Measurements from ENCODE around the gene PRKCA.

Gene PRKCA

DNA sequence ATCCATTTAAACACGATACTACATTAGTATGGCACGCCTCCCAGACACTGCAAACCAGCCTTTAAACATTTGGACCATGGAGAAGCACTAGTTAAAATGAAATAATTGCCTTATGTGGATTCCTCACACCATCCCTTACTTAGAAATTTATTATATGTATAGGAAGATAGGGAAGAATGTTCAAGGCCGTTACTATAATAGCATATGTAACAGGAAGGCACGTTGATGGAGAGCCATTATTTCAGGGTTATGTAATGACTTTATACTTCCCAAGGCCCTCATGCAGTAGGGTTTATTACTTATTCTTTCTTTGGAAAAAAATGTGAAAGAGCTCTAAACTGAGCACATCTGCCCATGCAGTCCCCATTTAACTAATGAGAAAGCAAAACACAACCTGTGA, 435.9 kb downstream of the PRKCA start:
- no peaks in the 10 kb centered on the region for H4K20me1 ChIP-seq (ENCODE audit: insufficient read depth, low read length, poor library complexity, severe bottlenecking)
- no peak overlapping the region for H3K4me3 ChIP-seq (ENCODE audit: low read length, poor library complexity, severe bottlenecking)
- H3K9me2 ChIP-seq (replicated peaks; ENCODE audit: low read depth, low read length), result no peaks in the 10 kb centered on the region
- no peaks in the 10 kb centered on the region for H3K4me1 ChIP-seq (ENCODE audit: insufficient read depth, low read length, poor library complexity, severe bottlenecking)
- H3K9me3 ChIP-seq (ENCODE audit: insufficient read depth, low read depth, low read length), result no peaks in the 10 kb centered on the region
- no peak overlapping the region for H3K4me2 ChIP-seq (ENCODE audit: low read depth, low read length, poor library complexity, severe bottlenecking)
- H3K9ac ChIP-seq (ENCODE audit: low read depth, low read length, poor library complexity, severe bottlenecking), result no peak overlapping the region
- H2AFZ ChIP-seq (ENCODE audit: low read length), result no peak overlapping the region
- TF ChIP-seq EZH2phosphoT487 (IDR thresholded peaks at IDR 0.05; ENCODE audit: borderline replicate concordance), result no peak
- TF ChIP-seq, protein P1, sequence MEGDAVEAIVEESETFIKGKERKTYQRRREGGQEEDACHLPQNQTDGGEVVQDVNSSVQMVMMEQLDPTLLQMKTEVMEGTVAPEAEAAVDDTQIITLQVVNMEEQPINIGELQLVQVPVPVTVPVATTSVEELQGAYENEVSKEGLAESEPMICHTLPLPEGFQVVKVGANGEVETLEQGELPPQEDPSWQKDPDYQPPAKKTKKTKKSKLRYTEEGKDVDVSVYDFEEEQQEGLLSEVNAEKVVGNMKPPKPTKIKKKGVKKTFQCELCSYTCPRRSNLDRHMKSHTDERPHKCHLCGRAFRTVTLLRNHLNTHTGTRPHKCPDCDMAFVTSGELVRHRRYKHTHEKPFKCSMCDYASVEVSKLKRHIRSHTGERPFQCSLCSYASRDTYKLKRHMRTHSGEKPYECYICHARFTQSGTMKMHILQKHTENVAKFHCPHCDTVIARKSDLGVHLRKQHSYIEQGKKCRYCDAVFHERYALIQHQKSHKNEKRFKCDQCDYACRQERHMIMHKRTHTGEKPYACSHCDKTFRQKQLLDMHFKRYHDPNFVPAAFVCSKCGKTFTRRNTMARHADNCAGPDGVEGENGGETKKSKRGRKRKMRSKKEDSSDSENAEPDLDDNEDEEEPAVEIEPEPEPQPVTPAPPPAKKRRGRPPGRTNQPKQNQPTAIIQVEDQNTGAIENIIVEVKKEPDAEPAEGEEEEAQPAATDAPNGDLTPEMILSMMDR (conservative IDR thresholded peaks at IDR 0.05; ENCODE audit: low read length), result no peak
- no peaks in the 10 kb centered on the region for H3K36me3 ChIP-seq (ENCODE audit: insufficient read depth, low read length)
- no peaks in the 10 kb centered on the region for H3K79me2 ChIP-seq (ENCODE audit: insufficient read depth, low read length)
- H3K27me3 ChIP-seq (ENCODE audit: insufficient read depth, low read length, poor library complexity, severe bottlenecking), result no peaks in the 10 kb centered on the region
- H3F3A ChIP-seq (ENCODE audit: low read depth), result no peaks in the 10 kb centered on the region

DNA sequence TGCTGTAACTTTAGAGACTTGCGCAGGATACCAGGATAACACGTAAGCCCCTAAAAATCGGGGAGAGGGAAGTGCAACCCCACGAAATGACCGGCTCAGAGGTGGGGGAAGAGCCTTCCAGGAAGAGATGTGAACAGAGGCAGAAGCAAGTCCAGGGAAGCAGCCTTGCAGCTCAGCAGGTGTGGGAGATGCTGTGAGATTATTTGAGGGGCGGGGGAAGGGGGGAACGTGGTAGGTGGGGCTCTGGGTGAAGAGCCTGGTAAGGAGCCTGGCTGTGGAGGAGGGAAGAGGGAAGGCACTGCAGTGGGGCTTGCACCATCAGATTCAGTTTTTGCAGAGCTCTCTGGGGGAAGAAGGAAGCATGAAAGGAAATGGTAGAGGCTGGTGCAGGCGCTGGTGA, 437.1 kb downstream of the PRKCA start:
- H3K4me2 ChIP-seq (ENCODE audit: low read depth, low read length, poor library complexity, severe bottlenecking), result no peak overlapping the region
- no peak overlapping the region for H2AFZ ChIP-seq (ENCODE audit: low read length)
- no peak overlapping the region for H3K4me3 ChIP-seq (ENCODE audit: low read length, poor library complexity, severe bottlenecking)
- no peaks in the 10 kb centered on the region for H4K20me1 ChIP-seq (ENCODE audit: insufficient read depth, low read length, poor library complexity, severe bottlenecking)
- H3K79me2 ChIP-seq (ENCODE audit: insufficient read depth, low read length), result no peaks in the 10 kb centered on the region
- H3F3A ChIP-seq (ENCODE audit: low read depth), result no peaks in the 10 kb centered on the region
- no peaks in the 10 kb centered on the region for H3K4me1 ChIP-seq (ENCODE audit: insufficient read depth, low read length, poor library complexity, severe bottlenecking)
- H3K9me3 ChIP-seq (ENCODE audit: insufficient read depth, low read depth, low read length), result no peaks in the 10 kb centered on the region
- no peaks in the 10 kb centered on the region for H3K9me2 ChIP-seq (replicated peaks; ENCODE audit: low read depth, low read length)
- no peak overlapping the region for H3K9ac ChIP-seq (ENCODE audit: low read depth, low read length, poor library complexity, severe bottlenecking)
- no peaks in the 10 kb centered on the region for H3K27me3 ChIP-seq (ENCODE audit: insufficient read depth, low read length, poor library complexity, severe bottlenecking)
- TF ChIP-seq EZH2phosphoT487 (IDR thresholded peaks at IDR 0.05; ENCODE audit: borderline replicate concordance), result no peak
- TF ChIP-seq, protein P1 (conservative IDR thresholded peaks at IDR 0.05; ENCODE audit: low read length), result no peak
- H3K36me3 ChIP-seq (ENCODE audit: insufficient read depth, low read length), result no peaks in the 10 kb centered on the region

DNA sequence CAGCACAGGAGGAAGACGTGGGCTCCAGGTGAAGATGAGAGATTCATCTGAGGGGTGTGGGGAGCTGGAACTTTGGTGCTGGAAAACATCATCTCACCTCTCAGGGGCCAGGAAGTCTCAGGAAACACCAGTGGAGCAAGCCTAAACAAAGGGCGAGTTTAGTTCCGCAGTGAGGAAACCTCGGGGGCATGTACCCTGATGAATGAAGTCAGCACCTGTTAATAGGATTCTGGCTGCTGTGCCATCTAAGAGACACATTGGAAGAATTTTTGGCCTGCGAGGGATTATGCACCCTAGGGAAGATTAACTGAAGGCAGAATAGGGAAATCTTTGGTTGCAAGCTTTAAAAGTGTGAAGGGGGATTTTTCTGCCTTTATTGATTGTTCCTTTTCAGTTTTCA, 437.8 kb downstream of the PRKCA start:
- Histone ChIP-seq H3K9ac (ENCODE audit: low read depth, low read length, poor library complexity, severe bottlenecking) (no peak overlapping the region), H3K4me3 (ENCODE audit: low read length, poor library complexity, severe bottlenecking) (no peak overlapping the region), H3K36me3 (ENCODE audit: insufficient read depth, low read length) (no peaks in the 10 kb centered on the region), H3K27me3 (ENCODE audit: insufficient read depth, low read length, poor library complexity, severe bottlenecking) (no peaks in the 10 kb centered on the region), H3K4me2 (ENCODE audit: low read depth, low read length, poor library complexity, severe bottlenecking) (no peak overlapping the region), H2AFZ (ENCODE audit: low read length) (no peak overlapping the region), H3F3A (ENCODE audit: low read depth) (no peaks in the 10 kb centered on the region), H3K9me2 (replicated peaks; ENCODE audit: low read depth, low read length) (no peaks in the 10 kb centered on the region), H3K9me3 (ENCODE audit: insufficient read depth, low read depth, low read length) (no peaks in the 10 kb centered on the region), H3K79me2 (ENCODE audit: insufficient read depth, low read length) (no peaks in the 10 kb centered on the region), H4K20me1 (ENCODE audit: insufficient read depth, low read length, poor library complexity, severe bottlenecking) (no peaks in the 10 kb centered on the region), H3K4me1 (ENCODE audit: insufficient read depth, low read length, poor library complexity, severe bottlenecking) (no peaks in the 10 kb centered on the region)
- TF ChIP-seq EZH2phosphoT487 (IDR thresholded peaks at IDR 0.05; ENCODE audit: borderline replicate concordance), result no peak
- TF ChIP-seq, protein P1 (conservative IDR thresholded peaks at IDR 0.05; ENCODE audit: low read length), result no peak
